ENCODE data around the gene ZNF500.

ZNF500 gene

GRCh38 chr16:4700997-4701743 lies 65.8 kb downstream of the ZNF500 start:
- DNase-seq, result no peak

- DNase-seq, result no peak
These were observed 66.5 kb downstream of the ZNF500 start for GRCh38 chr16:4700380-4700996.

GRCh38 chr16:4699046-4699556 lies 67.9 kb downstream of the ZNF500 start:
- no peak for DNase-seq

- DNase-seq, result no peak
These were observed 68.5 kb downstream of the ZNF500 start for GRCh38 chr16:4698321-4699045.

Measured in stimulated activated CD4-positive, alpha-beta T cell treated with anti-CD3 and anti-CD28 coated beads, Interleukin-15, amount 100 ng/mL, for 24 hours (primary cell).